K562 (cell line): ENCODE data around the gene NMS. TPM values are rescaled to one million over a fixed set of nuclear protein-coding genes. Genes with fewer than 3 reads are reported as not detected.

ENCODE experiments used
- ATAC-seq: fragments of 200-7000 bp; cut with Tn5 transposase; 3 replicates; pipeline ENCODE4 v1.9.1; 2020; ENCODE audit warnings: moderate library complexity
- BruUV-seq: library from RNA; stranded (reverse); fragments of 400-500 nt; replicated peaks from 2 replicates; lab custom pipeline; 2021; lab: Mats Ljungman, UMichigan
- CTCF ChIA-PET: fragments of 300-600 bp; formaldehyde crosslinking; extraction: SDS; loops from one replicate; lab custom pipeline; 2021; ENCODE audit warnings: low intra/inter-chr PET ratio; lab: Yijun Ruan, JAX
- POLR2A ChIA-PET: fragments of 300-600, 350-650 bp; sonication (Branson Sonifier 250); formaldehyde crosslinking; extraction: SDS; loops from one replicate; lab custom pipeline; 2021; ENCODE audit warnings: antibody characterized with exemption, inconsistent platforms; lab: Yijun Ruan, JAX
- DNase-seq, 4 experiments: peaks; one replicate each; pipeline versions ENCODE4 v3.0.0 to v3.0.0-alpha.2; 2011 to 2018; ENCODE audit warnings: low spot score in 3 of 4, mixed read lengths in 3 of 4; ENCODE audit errors: extremely low read depth in 1 of 4
- FAIRE-seq: peaks from 2 replicates; lab custom pipeline; 2011; peaks lifted over from hg19 to GRCh38; lab: Jason Lieb, UNC
- H2AFZ ChIP-seq: 2 replicates; pipeline ENCODE4 v1.6.0; 2011; ENCODE audit warnings: low read depth, low read length, control low read depth, inconsistent platforms
- H3K27ac ChIP-seq: fragments of 200-600 bp; 3 replicates; pipeline ENCODE4 v1.8.0; 2011; ENCODE audit warnings: low read depth, mild to moderate bottlenecking, control low read depth, inconsistent platforms, low read length, moderate library complexity, mixed read lengths; ENCODE audit errors: extremely low read depth
- H3K27me3 ChIP-seq, 2 experiments: fragments of 300-600 bp in 1 of 2; 2 replicates in 1 of 2; 3 replicates in 1 of 2; pipeline versions ENCODE4 v1.6.0 to v1.8.0; 2011; ENCODE audit warnings: inconsistent platforms in 2 of 2, low read length in 2 of 2, mild to moderate bottlenecking in 1 of 2, mixed read lengths in 1 of 2, moderate library complexity in 1 of 2; ENCODE audit not compliant: control insufficient read depth in 2 of 2, insufficient read depth in 2 of 2
- H3K36me3 ChIP-seq: fragments of 300-600 bp; 3 replicates; pipeline ENCODE4 v1.8.0; 2011; ENCODE audit warnings: mild to moderate bottlenecking, low read length, inconsistent platforms; ENCODE audit not compliant: control insufficient read depth, insufficient read depth
- H3K4me1 ChIP-seq, 2 experiments: fragments of 200-600 bp in 1 of 2; replicated peaks in 1 of 2; 2 replicates in 1 of 2; 3 replicates in 1 of 2; pipeline versions ENCODE4 v1.5.1 to v1.8.0; 2011; ENCODE audit warnings: inconsistent platforms in 2 of 2, low read length in 2 of 2, mild to moderate bottlenecking in 1 of 2, mixed read lengths in 1 of 2, moderate library complexity in 1 of 2; ENCODE audit not compliant: control insufficient read depth in 2 of 2, insufficient read depth in 2 of 2
- H3K4me2 ChIP-seq: 2 replicates; pipeline ENCODE4 v1.6.1; 2011; ENCODE audit warnings: low read length, control low read depth, inconsistent platforms, mixed read lengths; ENCODE audit not compliant: insufficient read depth
- H3K4me3 ChIP-seq: fragments of 200-600 bp; sonication (generic), shearing (Covaris generic); 2 replicates; pipeline ENCODE4 v1.5.1; 2016; ENCODE audit warnings: control low read depth, inconsistent platforms
- H3K79me2 ChIP-seq: fragments of 200-600 bp; 3 replicates; pipeline ENCODE4 v1.8.0; 2011; ENCODE audit warnings: low read length, inconsistent platforms; ENCODE audit not compliant: control insufficient read depth, insufficient read depth
- H3K9ac ChIP-seq, 2 experiments: 2 replicates each; pipeline versions ENCODE4 v1.6.0 to v1.6.1; 2011; ENCODE audit warnings: low read depth in 2 of 2, low read length in 2 of 2, control low read depth in 1 of 2, inconsistent platforms in 1 of 2, mild to moderate bottlenecking in 1 of 2, mixed read lengths in 1 of 2; ENCODE audit not compliant: insufficient read depth in 1 of 2
- H3K9me1 ChIP-seq: one replicate; pipeline ENCODE4 v1.6.0; 2011; ENCODE audit warnings: inconsistent platforms, mild to moderate bottlenecking, low read length, moderate library complexity; ENCODE audit not compliant: control insufficient read depth, insufficient read depth
- H3K9me3 ChIP-seq: replicated peaks from 2 replicates; pipeline ENCODE4 v1.5.1; 2011; ENCODE audit warnings: low read depth, low read length, inconsistent platforms; ENCODE audit not compliant: control insufficient read depth, insufficient read depth
- H4K20me1 ChIP-seq: replicated peaks from 2 replicates; pipeline ENCODE4 v1.6.1; 2011; ENCODE audit warnings: low read length, inconsistent platforms, mixed read lengths; ENCODE audit not compliant: control insufficient read depth, insufficient read depth
- E2F6 ChIP-seq, 2 experiments: IDR thresholded peaks; 2 replicates each; pipeline ENCODE4 v1.6.1; 2011; ENCODE audit warnings: borderline replicate concordance in 1 of 2, control low read depth in 1 of 2, low read depth in 1 of 2, low read length in 1 of 2, mild to moderate bottlenecking in 1 of 2, mixed read lengths in 1 of 2, moderate library complexity in 1 of 2; ENCODE audit not compliant: insufficient read depth in 1 of 2, insufficient read length in 1 of 2, poor library complexity in 1 of 2, severe bottlenecking in 1 of 2; ENCODE audit errors: extremely low read depth in 1 of 2
- FOXP1 ChIP-seq: sonication (generic); formaldehyde crosslinking; IDR thresholded peaks from 2 replicates; pipeline ENCODE4 v1.8.0; 2022; ENCODE audit warnings: mild to moderate bottlenecking, missing genetic modification reagents
- GTF2F1 ChIP-seq: IDR thresholded peaks from 2 replicates; pipeline ENCODE4 v1.6.1; 2011; ENCODE audit warnings: low read depth, low read length, improper control_type of control experiment
- HDAC6 ChIP-seq: IDR thresholded peaks from 2 replicates; pipeline ENCODE4 v1.6.1; 2012; ENCODE audit warnings: low read depth, mild to moderate bottlenecking, control low read depth, inconsistent platforms, low read length, moderate library complexity
- HOXB6 ChIP-seq: fragments of 250-450 bp; sonication (Bioruptor Pico); IDR thresholded peaks from 2 replicates; pipeline ENCODE4 v1.5.1; 2022; ENCODE audit warnings: mild to moderate bottlenecking, borderline replicate concordance
- NFE2L1 ChIP-seq: fragments of 450-650 bp; IDR thresholded peaks from 2 replicates; pipeline ENCODE4 v1.6.1; 2016; ENCODE audit warnings: missing genetic modification characterization, low read depth, mild to moderate bottlenecking, missing compliant biosample characterization, moderate library complexity, borderline replicate concordance
- SETDB1 ChIP-seq: IDR thresholded peaks from one replicate; pipeline ENCODE4 v1.6.1; 2012; ENCODE audit warnings: low read length, control low read depth, inconsistent platforms
- ZNF57 ChIP-seq: fragments of 450-650 bp; formaldehyde crosslinking; IDR thresholded peaks from 2 replicates; pipeline ENCODE4 v1.4.0; 2020; ENCODE audit warnings: mild to moderate bottlenecking, moderate library complexity
- WGBS: fragments of 100-300 bp; shearing (Covaris generic); methylation state at CpG from one replicate; pipeline ENCODE4 v1.1.6; 2016; ENCODE audit warnings: low coverage, mixed read lengths; ENCODE audit not compliant: insufficient coverage; ENCODE audit errors: missing lambda C conversion rate; 5-methylcytosine and 5-hydroxymethylcytosine counted together
- in situ Hi-C: fragments of 300-500 bp; cut with MboI; formaldehyde crosslinking; loops from 4 replicates; pipeline ENCODE4 v1.15.0; 2018; ENCODE audit warnings: inconsistent platforms, mixed read lengths
- intact Hi-C: fragments of 100-400 bp; cut with micrococcal nuclease; formaldehyde crosslinking; loops from 2 replicates; pipeline ENCODE4 v1.14.2; 2022
- polyA plus RNA-seq, 8 experiments: library from polyadenylated mRNA; depleted of rRNA in 4 of 8; stranded (reverse) in 5 of 8; unstranded in 3 of 8; fragments of >200 nt; fragmentation: Nextera tagmentation in 2 of 8; fragmentation: Illumina TruSeq in 1 of 8; extraction: Ambion mirVana in 2 of 8; extraction: Trizol in 1 of 8; gene quantifications; 2 replicates each; pipeline versions ENCODE4 v1.2.1 to v1.2.3, GENCODE V29; 2011 to 2014; ENCODE audit warnings: inconsistent platforms in 1 of 8, missing spikeins in 1 of 8
- total RNA-seq, 7 experiments: library from RNA; depleted of rRNA in 6 of 7; stranded (reverse); fragments of >200 nt in 6 of 7; fragmentation: Illumina TruSeq in 2 of 7; extraction: Trizol in 2 of 7; gene quantifications; 2 replicates each; pipeline versions ENCODE4 v1.2.1 to v1.2.3, GENCODE V29; 2011 to 2021; ENCODE audit warnings: low replicate concordance in 1 of 7

The NMS gene
- total and polyA plus RNA-seq, 9 of the 15 experiments (the other 6 are each of a cell fraction or from before 2014, with no cell fraction given), result not detected

- BruUV-seq, result no TSS peak
- Histone ChIP-seq H3K36me3 (no peaks in the 10 kb centered on the region), H3K9me3 (no peaks in the 10 kb centered on the region), H3K27ac (no peak overlapping the region), H3K79me2 (no peaks in the 10 kb centered on the region), H3K9me1 (no peaks in the 10 kb centered on the region), H3K4me3 (no peak overlapping the region), H3K9ac (no peak overlapping the region), H4K20me1 (no peaks in the 10 kb centered on the region), H3K4me2 (no peak overlapping the region), H3K4me1 (peaks cover 0 to 5% of the 10 kb centered on the region in 2 experiments; a peak in 2 of 5 replicates), H2AFZ (no peak overlapping the region), H3K27me3 (peaks cover 0 to 2% of the 10 kb centered on the region in 2 experiments; a peak in 1 of 5 replicates)
- 34% methylated on average over 18 of the region's 18 CpGs for whole genome bisulfite sequencing
- POLR2A ChIA-PET, result interaction anchor here (1.2 kb wide), 1 partner anchor 10 kb away, joined by 5 read pairs; no protein-coding TSS in a partner anchor
- FAIRE-seq, result no peak
- TF ChIP-seq ZNF57 (CRISPR knock-in tag), result no peak
- no peak for TF ChIP-seq HOXB6
- TF ChIP-seq E2F6 (IDR thresholded peaks at IDR 0.05; ENCODE audit: borderline replicate concordance in 1 of 2, extremely low read depth in 1 of 2, insufficient read depth in 1 of 2, insufficient read length in 1 of 2, low read depth in 1 of 2, low read length in 1 of 2, poor library complexity in 1 of 2, severe bottlenecking in 1 of 2), result no peak
- intact Hi-C loops, result loop anchor here (10.0 kb wide), 2 partner anchors 178 to 558 kb away; no protein-coding TSS in a partner anchor
- CTCF ChIA-PET, result no interaction called here
- in situ Hi-C loops, result no loop called here
- ATAC-seq, result no peak; the same call in 2 of the 3 replicates
- no peak for DNase-seq
Observed at GRCh38 chr2:100426384-100426720, 43.9 kb upstream of the NMS start.

GRCh38 chr2:100427111-100427510, 43.2 kb upstream of the NMS start:
- no peak overlapping the region for H3K4me3 ChIP-seq
- ChIA-PET CTCF (interaction anchor here (1.3 kb wide), 1 partner anchor 557 kb away, joined by 10 read pairs; no protein-coding TSS in a partner anchor), POLR2A (interaction anchor here (0.6 kb wide), 1 partner anchor 88 kb away, joined by 3 read pairs; no protein-coding TSS in a partner anchor)
- H3K9ac ChIP-seq, result no peak overlapping the region
- H3K4me1 ChIP-seq, result peaks cover 0 to 5% of the 10 kb centered on the region in 2 experiments; a peak in 2 of 5 replicates
- no peaks in the 10 kb centered on the region for H3K79me2 ChIP-seq
- no peak for DNase-seq
- H3K27ac ChIP-seq, result no peak overlapping the region
- H2AFZ ChIP-seq, result no peak overlapping the region
- FAIRE-seq, result no peak
- no peaks in the 10 kb centered on the region for H3K36me3 ChIP-seq
- WGBS, result 26% methylated on average over 12 of the region's 12 CpGs
- no peaks in the 10 kb centered on the region for H3K9me1 ChIP-seq
- no TSS peak for BruUV-seq
- in situ Hi-C loops, result no loop called here
- ATAC-seq, result no peak
- intact Hi-C loops, result loop anchor here (10.0 kb wide), 2 partner anchors 178 to 558 kb away; no protein-coding TSS in a partner anchor
- peaks cover 0 to 2% of the 10 kb centered on the region in 2 experiments; a peak in 1 of 5 replicates for H3K27me3 ChIP-seq
- no peaks in the 10 kb centered on the region for H4K20me1 ChIP-seq
- TF ChIP-seq GTF2F1 (no peak), FOXP1 (no peak), NFE2L1 (tag) (no peak), HDAC6 (no peak), SETDB1 (no peak)
- TF ChIP-seq, all 486 proteins: peak for 0
- H3K9me3 ChIP-seq, result no peaks in the 10 kb centered on the region
- no peak overlapping the region for H3K4me2 ChIP-seq
